ENCODE measurements around the gene MIA.
"Not testable (repeated sequence)": the region's sequence is repeated elsewhere in the genome, so short reads cannot be mapped to it uniquely, and the experiment has no call there.

The MIA gene

GRCh38 chr19:40825460-40826095, 50.3 kb downstream of the MIA start:
- DNase-seq, result not testable (repeated sequence)

GRCh38 chr19:40826312-40826698, 51.0 kb downstream of the MIA start:
- DNase-seq, result not testable (repeated sequence)

GRCh38 chr19:40826699-40827385, 51.5 kb downstream of the MIA start:
- not testable (repeated sequence) for DNase-seq
